GM21717 (cell line): ENCODE data around the gene DAAM2.

Experiments used
- ATAC-seq: cut with Tn5 transposase; IDR thresholded peaks from one replicate; pipeline ENCODE4 v1.9.1; 2021; ENCODE audit warnings: mild to moderate bottlenecking, moderate library complexity; ENCODE audit not compliant: unreplicated experiment

The DAAM2 gene

DNA sequence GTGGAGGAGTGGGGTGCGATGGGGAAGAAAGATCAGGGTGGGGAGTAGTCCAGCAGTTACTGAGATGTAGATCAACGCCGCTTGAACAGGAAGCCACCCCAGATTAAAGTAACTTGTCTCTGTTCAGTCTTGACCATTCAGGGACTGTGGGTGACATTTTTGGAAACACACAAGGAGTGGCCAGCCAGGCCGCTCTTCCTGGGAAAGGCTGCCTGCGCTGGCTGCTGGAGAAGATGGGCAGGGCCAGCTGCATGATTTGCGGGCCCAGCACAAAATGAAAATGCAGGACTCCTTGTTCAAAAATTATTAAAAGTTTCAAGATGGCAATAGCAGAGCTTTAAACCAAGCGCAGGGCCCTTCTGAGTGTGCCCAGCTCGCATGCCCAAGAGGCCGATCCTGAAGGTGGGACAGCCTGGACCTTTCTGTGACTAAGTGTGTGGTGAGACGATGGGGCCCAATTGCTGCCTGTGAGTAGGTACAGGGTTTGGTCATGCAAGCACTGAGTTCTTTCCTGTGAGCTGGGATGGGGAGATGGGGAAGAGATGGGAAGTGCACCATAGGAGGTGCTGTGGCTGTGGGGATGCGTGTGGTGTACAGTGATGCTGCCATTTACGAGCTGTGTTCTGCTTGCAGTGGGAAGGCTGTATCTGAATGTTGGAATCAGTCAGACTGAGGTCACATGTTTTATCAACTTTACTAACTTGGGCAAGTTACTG lies 51.3 kb downstream of the DAAM2 start:
- no peak for ATAC-seq

DNA sequence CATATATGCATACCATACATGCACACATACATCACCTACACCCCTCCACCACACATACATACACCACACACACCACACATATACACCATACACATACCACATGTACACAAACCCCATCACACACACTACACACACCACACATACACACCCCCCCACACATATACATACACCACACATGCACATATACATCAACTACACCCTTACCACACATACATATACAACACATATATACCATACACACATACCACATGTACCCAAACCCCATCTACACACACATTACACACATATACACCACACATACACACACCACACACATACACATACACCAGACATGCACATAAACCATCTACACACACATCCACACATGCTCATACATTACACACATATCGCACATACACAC lies 52.7 kb downstream of the DAAM2 start:
- ATAC-seq = no peak

DNA sequence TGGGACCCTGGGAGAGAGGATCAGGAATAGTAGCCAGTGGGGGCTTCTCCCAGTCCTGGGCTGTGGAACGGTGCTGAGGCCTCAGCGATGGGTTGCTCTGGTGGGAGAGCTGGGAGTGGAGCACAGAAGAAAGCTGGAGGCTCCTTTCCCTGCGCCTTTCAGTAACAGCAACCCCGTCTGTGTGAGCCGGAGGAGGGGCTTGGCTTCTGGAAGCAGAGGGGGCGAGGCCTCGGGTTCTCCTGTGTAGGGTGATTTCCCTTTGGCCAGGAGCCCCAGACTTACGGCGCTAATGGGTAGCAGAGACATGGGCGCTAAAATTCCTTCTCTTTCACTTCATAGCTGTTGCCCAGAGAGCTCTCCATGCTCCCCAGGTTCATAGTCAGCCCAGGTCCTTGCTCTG lies 55.0 kb downstream of the DAAM2 start:
- ATAC-seq = no peak

DNA sequence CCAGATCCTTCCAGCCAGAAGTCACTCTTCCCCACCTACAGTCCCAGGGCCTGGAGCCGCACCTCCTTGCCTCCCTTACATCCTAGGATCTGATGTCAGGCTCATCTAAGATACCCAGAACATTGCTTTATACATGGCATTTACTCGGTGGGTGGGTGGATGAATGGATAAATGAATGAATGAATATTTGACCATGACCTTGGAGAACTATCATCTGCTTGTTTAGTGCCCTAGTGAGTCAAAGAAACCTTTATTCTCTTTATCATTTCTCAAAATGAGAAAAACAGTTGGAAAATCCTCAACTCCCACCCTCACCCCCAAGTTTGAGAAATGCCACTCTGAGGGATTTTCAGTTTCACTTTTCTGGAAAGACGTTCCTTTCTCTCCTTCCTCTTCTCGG lies 56.0 kb downstream of the DAAM2 start:
- no peak for ATAC-seq

DNA sequence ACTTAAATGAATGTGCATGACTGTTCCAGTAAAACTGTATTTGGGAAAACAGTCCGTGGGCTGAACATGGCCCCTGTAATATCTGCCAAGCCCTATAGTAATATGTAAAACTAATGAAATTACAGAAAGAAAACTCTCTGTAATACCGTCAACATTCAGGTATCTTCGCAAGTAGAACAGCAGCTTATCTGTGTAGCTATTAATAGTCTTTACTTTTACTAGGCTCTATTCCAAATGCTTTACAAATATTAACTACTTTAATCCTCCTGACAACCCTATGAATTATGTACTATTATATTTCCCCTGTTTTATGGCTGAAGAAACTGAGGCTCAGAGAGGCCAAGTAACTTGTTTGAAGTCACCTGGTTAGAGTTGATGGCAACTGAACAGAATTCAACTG lies 57.1 kb downstream of the DAAM2 start:
- no peak for ATAC-seq

DNA sequence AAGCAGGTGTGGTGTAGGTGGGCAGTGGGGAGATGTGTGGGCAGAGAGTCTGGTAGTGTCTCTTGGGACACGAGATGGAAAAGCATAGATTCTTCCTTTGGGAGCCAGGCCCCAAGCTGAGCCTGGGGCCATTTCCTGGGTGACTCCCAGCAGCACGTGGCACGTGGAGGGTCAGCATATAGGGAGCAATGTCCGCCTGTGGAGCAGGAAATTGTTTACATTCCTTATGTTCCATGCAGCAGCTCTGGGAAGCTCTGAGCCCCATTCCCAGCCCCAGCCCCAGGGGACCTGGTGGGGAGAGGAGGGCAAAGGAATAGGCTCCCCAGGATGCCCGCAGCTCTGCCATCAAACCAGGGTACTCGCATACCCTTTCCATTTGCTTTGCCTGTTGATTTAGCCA lies 57.6 kb downstream of the DAAM2 start:
- ATAC-seq = no peak

DNA sequence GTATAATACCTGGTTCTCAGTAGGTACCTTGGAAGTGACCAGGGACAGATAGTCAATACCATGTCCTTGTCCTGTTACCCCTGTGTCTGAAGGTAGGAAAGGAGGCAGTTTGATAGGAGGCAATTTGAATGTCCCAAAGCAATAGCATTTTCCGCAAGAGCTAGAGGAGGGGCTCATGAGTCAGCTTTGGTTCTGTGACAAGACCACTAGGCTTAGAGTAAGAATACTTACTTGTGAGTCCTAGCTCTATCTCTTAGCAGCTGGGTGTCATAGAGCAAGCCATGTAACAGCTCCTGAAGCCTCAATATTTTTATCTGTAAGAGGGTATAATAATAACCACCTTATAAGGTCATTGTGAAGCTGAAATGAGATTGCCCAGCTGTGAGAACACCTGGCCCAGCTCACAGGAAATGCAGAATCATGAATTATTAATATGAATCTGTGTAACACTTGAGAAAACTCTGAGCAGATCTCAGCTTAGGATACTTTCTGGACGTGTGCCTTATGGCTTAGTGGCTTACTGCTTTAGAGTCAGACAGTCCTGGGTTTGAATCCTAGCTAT lies 58.6 kb downstream of the DAAM2 start:
- no peak for ATAC-seq

DNA sequence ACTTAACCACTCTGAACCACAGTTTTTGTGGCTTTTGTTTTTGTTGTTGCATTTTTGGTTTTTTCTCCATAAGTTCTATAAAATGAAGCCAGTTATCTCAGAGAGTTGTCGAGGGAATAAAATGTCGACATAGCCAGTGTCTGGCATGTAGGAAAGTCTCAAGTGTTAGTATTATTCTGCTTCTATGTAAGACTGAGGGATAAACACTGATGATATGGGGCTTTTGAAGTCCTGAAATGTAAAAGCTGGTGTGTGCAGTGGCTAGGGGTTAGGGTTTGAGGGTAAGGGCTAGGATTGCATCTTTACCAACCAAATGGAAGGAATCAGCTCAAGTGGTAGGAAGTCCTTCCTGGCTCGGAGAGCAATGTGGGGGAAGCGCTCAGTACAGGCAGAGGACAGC lies 59.2 kb downstream of the DAAM2 start:
- ATAC-seq = no peak

DNA sequence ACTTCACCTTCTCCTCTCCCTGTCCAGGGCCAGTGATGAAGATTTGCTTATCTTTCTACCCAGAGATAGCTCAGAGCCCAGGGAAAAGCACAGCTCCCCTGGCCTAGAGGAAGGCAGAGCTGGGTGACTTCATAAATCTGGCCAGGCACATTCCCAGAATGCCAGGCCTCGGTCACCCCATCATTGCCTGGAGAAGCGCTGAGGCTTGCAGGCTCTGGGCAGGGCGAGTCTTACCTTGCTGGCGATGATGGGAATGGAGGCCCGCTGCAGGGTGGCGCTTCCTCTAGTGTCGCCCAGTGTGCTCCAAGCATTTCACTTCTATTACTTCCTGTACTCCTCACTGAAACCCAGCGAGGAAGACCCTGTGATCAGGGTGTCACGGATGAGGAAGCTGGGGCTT lies 60.1 kb downstream of the DAAM2 start:
- no peak for ATAC-seq

DNA sequence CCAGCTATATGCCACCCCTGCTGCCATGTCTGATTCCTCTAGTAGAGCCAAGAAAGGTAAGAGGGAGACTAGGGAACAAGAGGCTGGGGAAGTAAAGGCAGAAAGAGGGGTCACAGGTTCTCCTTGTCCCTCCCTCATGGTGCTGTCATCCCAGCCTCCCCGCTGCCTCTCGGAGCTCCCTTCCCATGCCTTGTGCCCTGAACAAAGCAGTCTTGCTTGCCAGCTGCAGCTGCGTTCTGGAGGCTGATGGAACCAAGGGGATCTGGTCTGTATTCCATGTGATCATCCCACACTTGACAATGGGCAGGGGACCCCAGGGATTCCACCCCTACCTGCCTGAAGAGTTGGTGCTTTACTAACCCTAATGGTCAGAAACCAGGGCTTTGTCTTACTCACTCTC lies 61.4 kb downstream of the DAAM2 start:
- no peak for ATAC-seq

DNA sequence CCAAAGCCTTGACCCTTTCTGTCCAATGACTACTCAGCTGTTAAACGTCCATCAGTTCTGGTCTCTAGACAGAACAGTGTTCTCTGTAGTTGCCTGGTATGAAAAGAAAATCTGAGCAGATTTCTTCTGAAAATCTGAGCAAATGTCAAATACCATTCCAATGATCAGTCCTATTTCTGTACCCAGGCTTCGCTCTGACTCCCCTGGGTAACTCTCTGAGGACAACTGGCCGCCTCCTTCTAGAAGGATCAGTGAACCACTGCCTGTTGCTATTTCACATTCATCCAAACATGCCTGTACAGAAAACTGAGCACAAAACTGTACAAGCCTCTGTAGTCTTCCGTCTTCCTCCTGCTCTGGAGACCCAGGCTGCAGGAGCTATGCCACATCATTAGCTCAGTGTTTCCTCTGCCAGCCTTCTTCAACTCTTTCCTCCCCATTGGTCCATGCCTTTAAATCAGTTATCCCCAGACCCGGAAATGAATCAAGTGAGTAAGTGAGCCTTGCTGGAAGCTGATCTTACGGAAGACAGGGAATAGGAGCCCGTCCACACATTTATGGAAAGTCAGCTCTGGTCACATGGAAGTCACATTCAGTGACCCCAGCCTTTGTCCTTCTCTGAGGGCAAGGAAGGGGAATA lies 63.3 kb downstream of the DAAM2 start:
- no peak for ATAC-seq

DNA sequence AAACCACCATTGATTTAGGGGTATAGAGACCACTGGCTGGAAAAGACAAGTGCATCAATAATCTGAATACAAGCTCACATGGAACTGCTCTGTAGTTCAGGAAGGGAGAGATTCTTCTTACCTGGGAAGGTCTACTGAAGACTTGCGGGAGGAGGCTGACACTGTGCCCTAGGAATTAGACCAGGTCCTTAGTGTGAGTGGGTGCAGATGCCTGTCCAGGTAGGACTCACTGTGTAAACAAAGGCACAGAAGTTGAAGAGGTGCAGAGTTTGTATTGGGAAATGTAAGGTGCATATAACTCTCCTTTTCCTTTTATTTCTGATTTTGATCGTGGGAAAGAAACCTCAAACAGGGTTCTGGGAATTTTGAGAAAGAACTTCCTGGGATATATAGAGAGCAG lies 66.8 kb downstream of the DAAM2 start:
- no peak for ATAC-seq

DNA sequence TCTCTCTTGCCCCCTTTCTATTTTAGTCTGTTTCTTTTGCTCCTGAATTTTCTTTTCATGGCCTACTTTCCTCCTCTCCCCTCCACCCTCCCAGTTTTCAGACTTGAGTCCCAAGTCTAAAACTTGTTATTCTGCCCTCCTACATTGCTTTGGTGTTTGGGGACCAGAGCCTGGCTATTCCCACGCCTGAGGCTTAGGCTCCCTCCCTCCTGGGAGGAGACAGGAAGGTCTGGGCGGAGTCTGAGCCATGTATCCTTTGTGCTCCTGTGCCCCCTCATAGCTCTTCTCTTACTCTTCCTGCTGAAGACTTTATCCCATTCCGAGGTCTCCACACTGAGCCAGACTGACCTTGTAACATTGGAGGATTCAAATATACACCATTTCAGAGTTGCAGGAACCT lies 69.5 kb downstream of the DAAM2 start:
- no peak for ATAC-seq

DNA sequence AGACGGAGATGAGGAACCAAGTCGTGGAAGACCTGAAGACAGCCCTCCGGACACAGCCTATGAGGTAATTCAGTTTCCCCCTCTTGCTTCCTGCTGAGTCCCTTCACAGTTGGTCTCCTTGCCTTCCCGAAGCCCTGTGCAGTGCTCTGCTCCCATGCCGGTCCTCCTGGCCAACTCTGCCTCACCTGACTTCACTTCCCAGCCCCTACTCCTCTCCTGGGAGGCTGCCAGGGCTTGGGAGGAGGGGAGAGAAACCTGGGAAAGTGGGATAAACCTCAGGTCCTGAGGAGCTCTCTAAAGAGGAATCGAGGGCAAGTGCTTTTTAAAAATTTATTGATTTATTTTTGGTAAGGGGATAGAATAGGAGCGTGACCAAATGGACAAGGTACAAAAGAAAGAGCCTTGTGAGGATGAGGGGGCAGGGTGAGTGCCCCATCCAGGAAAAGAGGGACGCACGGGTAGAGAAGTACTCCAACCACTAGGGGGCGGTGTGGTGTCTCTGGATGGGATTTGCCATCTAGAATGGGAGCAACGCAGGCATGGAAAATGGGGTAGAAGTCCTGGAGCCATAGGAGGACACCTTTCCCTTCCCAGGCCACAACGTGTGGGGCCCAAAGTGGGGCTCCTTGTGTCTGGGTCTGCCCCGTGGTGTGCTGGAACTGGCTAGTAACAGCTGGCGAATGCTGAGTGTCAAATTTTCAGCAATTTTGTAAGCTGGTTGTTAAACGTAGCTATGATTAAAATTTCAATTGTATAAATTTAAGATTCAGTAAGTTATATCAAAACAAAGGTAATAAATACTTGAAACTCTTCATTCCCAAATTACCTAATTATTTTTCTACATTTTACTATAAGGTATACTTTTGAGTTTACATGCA lies 73.1 kb downstream of the DAAM2 start:
- no peak for ATAC-seq

DNA sequence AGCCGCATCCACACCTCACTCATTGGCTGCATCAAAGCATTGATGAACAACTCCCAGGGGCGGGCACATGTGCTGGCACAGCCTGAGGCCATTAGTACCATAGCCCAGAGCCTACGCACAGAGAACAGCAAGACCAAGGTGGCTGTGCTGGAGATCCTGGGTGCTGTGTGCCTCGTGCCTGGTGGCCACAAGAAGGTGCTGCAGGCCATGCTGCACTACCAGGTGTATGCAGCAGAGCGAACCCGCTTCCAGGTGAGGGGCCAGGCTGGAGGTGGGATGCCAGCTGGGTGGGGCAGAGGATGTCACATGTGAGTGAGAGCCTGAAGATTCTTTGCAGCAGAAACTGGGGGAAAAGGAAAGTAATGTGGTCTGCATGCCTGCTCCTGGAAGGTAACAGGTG lies 75.4 kb downstream of the DAAM2 start:
- no peak for ATAC-seq

DNA sequence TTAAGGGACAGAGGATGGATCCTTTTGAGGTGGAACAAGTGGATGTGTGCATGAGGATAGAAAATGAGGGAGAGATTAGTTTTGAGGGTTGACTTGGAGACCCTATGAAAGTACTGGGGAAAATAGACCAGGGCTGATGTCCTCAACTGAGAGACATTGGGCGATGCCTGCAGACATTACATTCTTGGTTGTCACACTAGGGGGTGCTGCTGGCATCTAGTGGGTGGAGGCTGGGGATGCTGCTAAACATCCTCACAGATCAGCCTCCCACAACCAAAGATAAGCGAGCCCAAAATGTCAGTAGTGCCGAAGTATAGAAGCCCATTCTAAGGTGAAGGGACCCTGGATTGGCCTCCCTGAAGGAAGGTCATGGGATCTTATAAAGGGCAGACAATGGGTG lies 78.8 kb downstream of the DAAM2 start:
- no peak for ATAC-seq

DNA sequence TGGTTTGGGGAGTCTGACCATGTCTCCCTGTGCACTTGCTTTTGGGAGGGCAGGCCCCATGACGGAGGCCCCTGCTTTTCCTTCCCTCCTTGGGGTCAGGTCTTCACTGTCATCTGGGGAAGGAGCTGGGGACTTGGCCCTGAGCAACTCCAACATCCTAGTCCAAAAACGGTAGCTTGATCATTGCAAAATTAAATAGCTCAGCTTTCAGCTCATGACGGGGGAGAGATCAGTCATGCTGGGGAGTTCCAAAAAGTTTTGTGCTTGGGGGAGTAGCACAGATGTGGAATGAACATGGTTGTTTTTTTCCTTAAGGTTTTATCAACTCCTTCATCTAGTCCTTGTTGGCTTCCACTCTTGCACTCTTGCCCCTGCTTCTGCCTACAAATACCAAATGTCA lies 81.3 kb downstream of the DAAM2 start:
- ATAC-seq = no peak

DNA sequence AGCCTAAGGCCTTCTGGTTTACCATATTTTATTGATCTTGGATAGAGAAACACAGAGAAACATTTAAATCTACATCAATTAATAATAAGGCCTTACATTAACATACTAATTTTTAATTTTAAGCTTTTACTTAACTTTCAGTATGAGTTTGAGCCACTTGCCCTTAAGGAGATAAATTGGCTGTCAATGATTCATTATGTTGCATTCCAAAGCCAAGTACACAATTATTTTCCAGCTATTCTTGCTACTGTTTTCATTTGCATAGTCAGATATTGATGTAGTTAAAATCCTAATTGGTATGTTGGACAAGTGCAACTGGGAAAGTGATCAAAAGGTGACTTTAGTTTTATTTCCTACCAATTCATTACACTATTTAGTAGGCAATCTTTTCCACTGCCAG lies 83.9 kb downstream of the DAAM2 start:
- ATAC-seq = no peak

DNA sequence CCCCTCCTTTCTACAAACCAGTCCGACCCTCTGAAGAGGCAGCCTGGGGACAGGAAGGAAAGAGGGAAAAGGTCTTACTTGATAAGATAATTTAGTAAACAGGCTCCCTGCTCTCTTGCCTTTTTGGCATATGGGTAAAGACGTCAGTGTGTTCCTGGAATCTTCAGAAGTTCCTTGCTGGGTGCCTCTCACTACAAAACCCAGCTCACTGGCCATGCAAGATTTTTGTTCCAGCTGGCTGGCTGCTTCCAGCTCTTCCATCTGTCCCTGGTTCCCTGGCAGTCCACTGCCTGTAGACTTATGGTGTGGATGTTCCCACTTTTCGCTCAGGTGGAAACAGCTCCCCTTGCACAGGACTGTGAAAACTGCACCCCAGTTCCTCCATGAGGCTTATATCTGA lies 84.7 kb downstream of the DAAM2 start:
- ATAC-seq = no peak

DNA sequence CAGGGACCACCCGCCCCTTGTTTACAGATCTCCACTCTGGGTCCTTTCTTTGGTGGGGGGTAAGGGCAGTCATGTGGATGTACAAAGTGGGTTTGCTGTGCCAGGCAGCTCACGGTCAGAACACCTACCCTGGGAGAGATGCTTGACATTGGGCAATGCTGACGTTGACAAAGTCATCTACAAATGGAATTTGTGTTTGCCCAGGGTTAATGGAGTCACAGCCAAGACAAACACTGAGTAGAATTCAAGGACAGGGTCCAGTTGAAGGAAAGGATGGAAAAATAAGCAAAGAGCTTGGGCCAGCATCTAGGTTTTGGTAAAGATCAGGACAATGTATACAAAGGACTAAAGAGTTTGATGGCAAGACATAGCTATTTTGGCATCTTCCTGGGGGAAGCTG lies 87.4 kb downstream of the DAAM2 start:
- ATAC-seq = no peak

DNA sequence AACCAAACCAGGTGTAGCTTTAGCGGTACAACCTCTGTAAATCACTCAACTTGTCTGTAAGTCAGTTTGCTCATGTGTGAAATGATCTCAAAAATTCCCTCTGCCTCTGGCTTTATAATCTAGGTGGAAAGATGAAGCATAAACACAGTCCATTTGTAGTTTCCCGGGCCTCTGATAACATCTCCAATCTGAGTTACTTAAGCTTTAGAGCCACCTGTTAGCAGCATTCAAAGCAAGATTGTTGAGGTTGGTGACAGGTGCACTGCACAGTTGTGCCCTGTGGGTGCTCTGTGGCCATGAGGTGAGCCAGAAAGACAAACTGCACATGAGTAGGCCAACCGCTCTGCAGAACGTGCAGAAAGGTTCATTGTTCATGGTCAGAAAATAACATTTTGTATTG lies 88.4 kb downstream of the DAAM2 start:
- ATAC-seq = no peak
